Neural cell (in vitro differentiated cells): ENCODE measurements around the gene DEFB126.

Source experiments
- CTCF ChIP-seq: fragments of 450-650 bp; IDR thresholded peaks from 2 replicates; pipeline ENCODE4 v1.5.1; 2014; ENCODE audit warnings: antibody characterized with exemption, mild to moderate bottlenecking, moderate library complexity; ENCODE audit not compliant: poor library complexity, severe bottlenecking
- EP300 ChIP-seq: fragments of 450-650 bp; conservative IDR thresholded peaks from 2 replicates; pipeline ENCODE4 v1.6.1; 2014; ENCODE audit warnings: antibody characterized with exemption, mild to moderate bottlenecking, moderate library complexity; ENCODE audit not compliant: poor library complexity, severe bottlenecking
- EZH2 ChIP-seq: fragments of 200-600, 300-800 bp; shearing (Covaris generic), sonication (generic); IDR thresholded peaks from 2 replicates; pipeline ENCODE4 v1.6.1; 2014; ENCODE audit warnings: antibody characterized with exemption, low read length, borderline replicate concordance, mild to moderate bottlenecking; ENCODE audit not compliant: insufficient read depth, poor library complexity, severe bottlenecking
- POLR2AphosphoS5 ChIP-seq: IDR thresholded peaks from 2 replicates; pipeline ENCODE4 v1.6.1; 2012
- RAD21 ChIP-seq: fragments of 450-650 bp; conservative IDR thresholded peaks from 2 replicates; pipeline ENCODE4 v1.6.1; 2014; ENCODE audit warnings: antibody characterized with exemption, mild to moderate bottlenecking, moderate library complexity
- SMC3 ChIP-seq: fragments of 450-650 bp; conservative IDR thresholded peaks from 2 replicates; pipeline ENCODE4 v1.6.1; 2014; ENCODE audit warnings: antibody characterized with exemption, mild to moderate bottlenecking, moderate library complexity; ENCODE audit not compliant: poor library complexity
- TAF1 ChIP-seq: IDR thresholded peaks from 2 replicates; pipeline ENCODE4 v1.6.1; 2012; ENCODE audit warnings: low read depth

DNA sequence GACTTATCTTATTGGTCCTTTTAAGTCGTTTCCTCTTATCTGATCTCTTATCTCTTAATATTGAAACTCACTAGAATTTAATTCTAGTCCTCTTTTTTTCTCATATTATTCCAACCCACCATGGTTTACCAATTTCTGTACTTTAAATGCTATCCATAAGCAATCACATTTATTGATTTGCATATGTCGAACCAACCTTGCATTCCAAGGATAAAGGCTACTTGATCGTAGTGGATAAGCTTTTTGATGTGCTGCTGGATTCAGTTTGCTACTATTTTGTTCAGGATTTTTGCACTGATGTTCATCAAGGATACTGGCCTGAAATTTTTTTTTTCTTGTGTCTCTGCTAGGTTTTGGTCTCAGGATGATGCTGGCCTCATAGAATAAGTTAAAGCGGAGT lies 47.2 kb upstream of the DEFB126 start:
- TF ChIP-seq CTCF (no peak), EZH2 (no peak), POLR2AphosphoS5 (no peak), TAF1 (no peak), RAD21 (no peak), SMC3 (no peak), EP300 (no peak)
